Hepatocyte (in vitro differentiated cells): ENCODE data around the gene MAGI2.

Source experiments
- CTCF ChIP-seq: fragments of 200-600 bp; sonication (generic); IDR thresholded peaks from 2 replicates; pipeline ENCODE4 v1.5.1; 2016; ENCODE audit warnings: antibody characterized with exemption, mild to moderate bottlenecking; ENCODE audit not compliant: poor library complexity
- EZH2 ChIP-seq: fragments of 200-600 bp; sonication (generic); IDR thresholded peaks from 2 replicates; pipeline ENCODE4 v1.6.1; 2016; ENCODE audit warnings: antibody characterized with exemption, mild to moderate bottlenecking, borderline replicate concordance
- EZH2phosphoT487 ChIP-seq: fragments of 200-600 bp; sonication (generic); IDR thresholded peaks from one replicate; pipeline ENCODE4 v1.6.1; 2018; ENCODE audit warnings: antibody characterized with exemption, mild to moderate bottlenecking, low read depth, moderate library complexity; ENCODE audit not compliant: unreplicated experiment, severe bottlenecking

- TF ChIP-seq EZH2 (no peak), CTCF (no peak), EZH2phosphoT487 (no peak)
Measured at GRCh38 chr7:79451580-79451979, 1.9 kb downstream of the MAGI2 start.
